GM18502 (cell line): ENCODE measurements around the gene TAF11L2.
"Not testable (repeated sequence)": the region's sequence is repeated elsewhere in the genome, so short reads cannot be mapped to it uniquely, and the experiment has no call there.

Source experiments
- ATAC-seq: cut with Tn5 transposase; IDR thresholded peaks from one replicate; pipeline ENCODE4 v1.9.1; 2021; ENCODE audit warnings: mild to moderate bottlenecking; ENCODE audit not compliant: unreplicated experiment, poor library complexity

The TAF11L2 gene

DNA sequence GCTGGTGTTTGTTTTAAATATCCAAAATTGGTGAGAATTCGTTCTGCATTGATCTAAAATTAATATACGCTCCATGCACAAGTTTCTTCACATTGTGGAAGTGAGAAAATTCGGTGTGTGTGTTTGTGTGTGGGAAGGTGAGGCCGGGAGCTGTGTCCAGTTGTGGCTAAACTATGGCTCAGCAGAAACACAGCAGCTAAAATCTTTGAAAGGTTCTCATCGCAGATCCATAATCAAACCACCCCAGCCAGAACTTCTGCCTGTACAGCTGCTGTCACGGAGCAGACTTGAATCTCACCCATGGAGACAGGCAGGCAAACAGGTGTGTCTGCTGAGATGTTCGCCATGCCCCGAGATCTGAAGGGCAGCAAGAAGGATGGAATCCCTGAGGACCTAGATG, at the start of gene TAF11L2:
TSS of gene TAF11L2 (plus strand) at position 301 of the 400 bp plus-strand sequence.
- not testable (repeated sequence) for ATAC-seq

DNA sequence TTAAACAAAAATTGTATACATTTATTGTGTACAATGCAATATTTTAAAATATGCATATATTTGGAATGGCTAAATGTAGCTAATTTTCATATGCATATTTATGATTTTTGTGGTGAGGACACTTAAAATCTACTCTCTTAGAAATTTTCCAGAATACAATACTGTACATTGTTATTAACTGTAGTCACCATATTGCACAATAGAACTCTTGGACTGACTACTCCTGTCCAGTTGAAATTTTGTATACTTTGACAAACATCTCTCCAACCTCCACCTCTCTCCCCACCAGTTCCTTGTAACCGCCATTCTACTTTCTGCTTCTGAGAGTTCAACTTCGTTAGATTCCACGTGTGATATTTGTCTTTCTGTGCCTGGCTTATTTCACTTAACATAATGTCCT, 49.2 kb upstream of the TAF11L2 start:
- ATAC-seq: no peak

DNA sequence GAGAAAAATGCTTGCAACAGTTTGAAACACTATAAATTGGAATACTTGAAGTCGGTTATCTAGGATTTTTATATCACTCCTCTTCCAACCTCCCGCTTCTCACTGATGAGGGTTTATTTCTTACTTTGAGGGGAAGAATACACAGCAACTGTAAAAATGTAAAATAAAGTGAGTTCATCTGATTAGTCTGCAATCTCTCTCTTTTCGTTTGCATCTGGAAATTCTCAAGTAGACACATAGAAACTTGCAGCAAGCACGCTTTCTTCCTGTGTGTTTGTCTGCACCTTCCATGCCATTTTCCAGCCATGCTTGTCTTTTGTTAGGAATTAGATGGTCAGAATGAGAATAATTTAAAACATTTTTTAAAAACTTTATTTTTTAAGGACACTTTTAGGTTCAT, 45.1 kb upstream of the TAF11L2 start:
- no peak for ATAC-seq

DNA sequence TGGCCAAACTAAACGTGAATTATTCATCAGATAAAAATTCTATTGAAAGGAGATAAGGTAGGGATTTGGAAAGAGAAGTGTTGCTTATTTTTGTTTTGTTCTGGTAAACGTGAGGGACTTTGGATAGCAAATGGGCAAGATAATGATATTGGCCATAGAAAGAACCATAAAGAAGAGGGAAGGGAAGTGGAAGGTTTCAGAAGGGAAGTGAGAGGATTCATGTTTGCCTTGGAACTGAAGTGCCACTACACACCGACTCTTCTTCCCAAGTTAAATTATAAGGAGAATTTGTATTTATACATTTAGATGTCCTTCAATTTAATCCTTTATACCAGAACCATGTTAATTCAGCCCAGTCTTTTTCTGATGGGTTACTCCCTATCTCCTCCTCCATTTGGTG, 42.1 kb upstream of the TAF11L2 start:
- ATAC-seq: no peak

GRCh38 chr5:17461793-17462192, 36.2 kb upstream of the TAF11L2 start:
- ATAC-seq: no peak

GRCh38 chr5:17463653-17464052, 34.4 kb upstream of the TAF11L2 start:
- ATAC-seq: no peak

DNA sequence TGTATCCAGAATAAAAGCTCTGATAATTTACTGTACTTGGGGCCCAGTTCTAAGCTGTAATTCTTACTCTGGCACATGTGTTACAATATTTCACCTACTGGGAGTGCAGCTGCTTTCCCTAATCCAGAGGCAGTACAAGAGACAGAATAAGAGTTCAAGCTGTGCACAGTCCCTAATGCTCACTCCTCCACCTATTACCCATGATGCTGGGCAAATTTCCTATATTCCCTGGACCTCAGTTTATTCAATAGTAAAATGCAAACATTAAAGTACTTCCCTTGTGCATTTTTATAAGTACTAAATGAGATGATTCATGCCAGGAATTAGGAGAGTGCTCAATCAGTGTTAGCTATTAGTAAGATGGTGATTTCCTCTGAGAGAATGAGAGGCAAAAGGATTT, 28.0 kb upstream of the TAF11L2 start:
- ATAC-seq: no peak

GRCh38 chr5:17475064-17475463, 23.0 kb upstream of the TAF11L2 start:
- ATAC-seq: peak; percentile 64

GRCh38 chr5:17477043-17477442, 21.0 kb upstream of the TAF11L2 start:
- ATAC-seq: no peak

GRCh38 chr5:17477573-17478265, 20.3 kb upstream of the TAF11L2 start:
- ATAC-seq: no peak

DNA sequence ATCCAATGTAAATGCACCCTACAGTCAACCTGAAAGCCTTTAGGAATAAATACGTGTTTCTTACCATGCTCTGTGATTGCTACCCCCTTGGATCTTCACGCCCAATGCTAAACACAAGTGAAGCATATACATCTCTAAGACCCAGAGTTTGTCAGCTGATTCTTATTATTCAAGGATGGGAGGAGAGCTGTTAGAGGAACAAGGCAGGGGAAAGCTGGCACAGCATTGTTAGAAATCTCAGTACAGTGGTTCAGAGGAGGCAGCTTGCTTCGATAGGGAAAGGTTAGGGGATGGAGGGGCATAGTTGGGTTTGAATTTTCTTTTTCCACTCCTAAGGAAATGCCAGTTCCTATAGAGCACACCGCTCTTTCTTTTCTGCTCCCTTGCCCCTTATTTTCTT, 16.7 kb upstream of the TAF11L2 start:
- ATAC-seq: no peak

GRCh38 chr5:17482790-17483189, 15.2 kb upstream of the TAF11L2 start:
- no peak for ATAC-seq

DNA sequence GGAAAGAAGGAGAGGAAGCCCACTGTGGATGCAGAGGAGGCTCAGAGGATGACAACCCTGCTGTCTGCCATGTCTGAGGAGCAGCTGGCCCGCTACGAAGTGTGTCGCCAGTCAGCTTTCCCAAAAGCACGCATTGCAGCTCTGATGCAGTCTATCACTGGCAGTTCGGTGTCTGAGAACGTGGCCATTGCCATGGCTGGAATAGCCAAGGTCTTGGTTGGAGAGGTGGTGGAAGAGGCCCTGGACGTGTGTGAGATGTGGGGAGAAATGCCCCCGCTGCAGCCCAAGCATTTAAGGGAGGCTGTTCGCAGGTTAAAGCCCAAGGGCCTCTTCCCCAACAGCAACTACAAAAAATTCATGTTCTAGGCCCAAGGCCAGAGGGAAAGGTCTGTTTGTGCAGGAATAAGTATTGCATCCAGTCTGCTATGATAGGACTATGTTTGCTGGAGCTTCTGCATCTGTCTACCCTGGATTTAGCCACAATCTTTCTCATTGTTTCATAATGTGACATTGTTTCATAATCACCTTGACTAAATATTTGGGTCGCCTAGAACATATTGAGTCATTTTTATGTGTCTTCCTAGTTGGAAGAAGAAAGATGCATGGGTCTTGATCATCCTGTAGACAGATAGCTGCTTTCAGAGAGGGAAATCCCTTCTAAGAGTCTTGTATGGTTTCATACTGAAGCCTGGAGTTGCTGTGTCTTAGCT, 11.4 kb upstream of the TAF11L2 start:
- not testable (repeated sequence) for ATAC-seq

GRCh38 chr5:17487174-17487512, 10.9 kb upstream of the TAF11L2 start:
- no peak for ATAC-seq

- not testable (repeated sequence) for ATAC-seq
These were observed 6.8 kb upstream of the TAF11L2 start for GRCh38 chr5:17491257-17491656.

DNA sequence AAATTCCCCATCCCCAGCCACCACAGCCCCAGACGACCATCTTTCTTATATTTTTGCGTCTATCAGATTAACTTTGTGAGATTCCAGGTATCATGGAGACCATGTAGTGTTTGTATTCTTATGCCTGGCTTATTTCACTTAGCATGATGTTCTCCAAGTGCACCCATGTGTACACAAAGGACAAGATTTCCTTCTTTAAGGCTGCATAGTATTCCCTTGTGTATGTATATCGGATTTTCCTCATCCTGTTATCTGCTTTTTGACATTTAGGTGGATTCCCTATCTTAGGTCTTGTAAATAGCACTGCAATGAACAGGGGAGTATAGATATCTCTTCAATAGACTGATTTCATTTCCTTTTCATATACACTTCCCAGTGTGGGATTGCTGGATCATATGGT, 5.3 kb upstream of the TAF11L2 start:
- ATAC-seq: no peak

GRCh38 chr5:17497446-17497845, 585 bp upstream of the TAF11L2 start:
- ATAC-seq: no peak

GRCh38 chr5:17511775-17512325, 13.8 kb downstream of the TAF11L2 start:
- no peak for ATAC-seq

DNA sequence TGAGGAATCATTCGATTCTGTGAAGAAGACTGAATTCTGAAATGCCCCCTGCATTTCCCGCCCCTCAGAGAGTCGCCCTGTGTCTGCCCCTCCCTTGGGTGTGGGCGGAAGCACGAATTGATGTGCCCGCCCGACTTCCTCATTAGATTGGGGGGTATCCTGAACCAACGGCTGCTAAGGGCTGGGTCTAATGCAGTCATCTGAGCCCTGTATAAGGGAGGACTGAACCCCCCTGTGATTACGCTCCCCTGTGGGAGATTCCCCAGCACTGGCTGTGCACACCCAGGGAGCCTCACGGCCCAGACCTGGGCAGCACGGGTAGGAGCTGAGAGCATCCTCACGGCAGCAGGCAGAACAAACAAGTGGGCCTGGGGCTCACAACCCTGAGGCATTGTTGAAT, 19.5 kb downstream of the TAF11L2 start:
- not testable (repeated sequence) for ATAC-seq

- ATAC-seq: not testable (repeated sequence)
These were observed 20.0 kb downstream of the TAF11L2 start, which contains the start of gene TAF11L3 for GRCh38 chr5:17518067-17518466. TSS of gene TAF11L3 (plus strand) at chr5:17518367.

GRCh38 chr5:17519508-17519907, 21.5 kb downstream of the TAF11L2 start:
- ATAC-seq: not testable (repeated sequence)

- not testable (repeated sequence) for ATAC-seq
These were observed 23.5 kb downstream of the TAF11L2 start, which contains the start of gene TAF11L4 for GRCh38 chr5:17521501-17521900. TSS of gene TAF11L4 (plus strand) at chr5:17521801.
